ENCODE results near the gene ADH7. TPM values are rescaled to one million over a fixed set of nuclear protein-coding genes. Genes with fewer than 3 reads are reported as not detected.

The ADH7 gene
- total RNA-seq, 1 donor from 2014 or later: not detected

DNA sequence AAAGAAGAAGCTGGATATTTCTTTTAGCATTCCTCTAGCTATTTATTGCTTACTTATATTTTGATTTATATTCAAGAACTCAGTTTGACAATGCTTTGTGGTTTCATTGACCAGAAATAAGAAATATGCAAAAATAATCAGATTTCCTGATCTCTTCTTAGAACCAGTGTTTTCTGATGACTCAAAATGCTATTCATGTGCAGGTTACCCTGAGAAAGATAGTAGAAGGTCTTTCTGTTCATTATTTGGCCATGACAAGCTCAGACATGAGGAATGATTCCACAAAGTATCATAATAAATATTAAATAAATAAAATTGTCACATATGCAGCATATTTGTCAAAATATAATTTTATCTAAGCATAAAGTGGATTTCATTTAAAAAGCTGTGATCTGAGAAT lies 24.1 kb downstream of the ADH7 start:
- H3K36me3 Mint-ChIP-seq (ENCODE audit: insufficient read depth): no peaks in the 10 kb centered on the region
- H3K4me3 Mint-ChIP-seq (ENCODE audit: low read depth): no peak overlapping the region
- no peak overlapping the region for H3K27ac Mint-ChIP-seq
- peaks cover 5% of the 10 kb centered on the region for H3K4me1 Mint-ChIP-seq (ENCODE audit: low read depth)
- DNase-seq (ENCODE audit: low spot score, unreplicated experiment): no peak
- TF ChIP-seq, protein P1, sequence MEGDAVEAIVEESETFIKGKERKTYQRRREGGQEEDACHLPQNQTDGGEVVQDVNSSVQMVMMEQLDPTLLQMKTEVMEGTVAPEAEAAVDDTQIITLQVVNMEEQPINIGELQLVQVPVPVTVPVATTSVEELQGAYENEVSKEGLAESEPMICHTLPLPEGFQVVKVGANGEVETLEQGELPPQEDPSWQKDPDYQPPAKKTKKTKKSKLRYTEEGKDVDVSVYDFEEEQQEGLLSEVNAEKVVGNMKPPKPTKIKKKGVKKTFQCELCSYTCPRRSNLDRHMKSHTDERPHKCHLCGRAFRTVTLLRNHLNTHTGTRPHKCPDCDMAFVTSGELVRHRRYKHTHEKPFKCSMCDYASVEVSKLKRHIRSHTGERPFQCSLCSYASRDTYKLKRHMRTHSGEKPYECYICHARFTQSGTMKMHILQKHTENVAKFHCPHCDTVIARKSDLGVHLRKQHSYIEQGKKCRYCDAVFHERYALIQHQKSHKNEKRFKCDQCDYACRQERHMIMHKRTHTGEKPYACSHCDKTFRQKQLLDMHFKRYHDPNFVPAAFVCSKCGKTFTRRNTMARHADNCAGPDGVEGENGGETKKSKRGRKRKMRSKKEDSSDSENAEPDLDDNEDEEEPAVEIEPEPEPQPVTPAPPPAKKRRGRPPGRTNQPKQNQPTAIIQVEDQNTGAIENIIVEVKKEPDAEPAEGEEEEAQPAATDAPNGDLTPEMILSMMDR (IDR thresholded peaks at IDR 0.05; ENCODE audit: unreplicated experiment): no peak
- H3K27me3 Mint-ChIP-seq: peaks cover 7% of the 10 kb centered on the region
- no peaks in the 10 kb centered on the region for H3K9me3 Mint-ChIP-seq (ENCODE audit: low read depth)

DNA sequence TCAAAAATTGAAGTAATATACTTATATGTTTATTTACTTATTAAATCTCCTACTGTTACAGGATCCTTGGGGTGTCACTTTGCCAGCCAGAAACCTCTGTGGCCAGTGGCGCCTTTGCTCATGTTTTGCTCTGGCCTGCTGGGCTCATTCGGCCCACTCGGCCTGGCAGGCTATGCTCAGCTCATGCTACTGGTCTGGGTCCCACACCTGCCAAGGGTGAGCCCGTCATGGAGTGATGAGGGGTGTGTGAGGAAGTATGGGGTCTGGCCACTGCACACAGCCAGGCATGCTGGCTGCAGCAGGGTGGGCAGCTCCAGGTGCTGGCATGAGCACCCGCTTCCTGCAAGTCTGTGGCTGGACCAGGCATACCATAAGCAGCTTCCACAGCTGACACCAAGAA lies 25.1 kb downstream of the ADH7 start:
- H3K4me1 Mint-ChIP-seq (ENCODE audit: low read depth): peaks cover 8% of the 10 kb centered on the region
- no peak for DNase-seq (ENCODE audit: low spot score, unreplicated experiment)
- H3K9me3 Mint-ChIP-seq (ENCODE audit: low read depth): no peaks in the 10 kb centered on the region
- peaks cover 8% of the 10 kb centered on the region for H3K27me3 Mint-ChIP-seq
- H3K4me3 Mint-ChIP-seq (ENCODE audit: low read depth): no peak overlapping the region
- H3K27ac Mint-ChIP-seq: no peak overlapping the region
- TF ChIP-seq, protein P1 (IDR thresholded peaks at IDR 0.05; ENCODE audit: unreplicated experiment): no peak
- no peaks in the 10 kb centered on the region for H3K36me3 Mint-ChIP-seq (ENCODE audit: insufficient read depth)

DNA sequence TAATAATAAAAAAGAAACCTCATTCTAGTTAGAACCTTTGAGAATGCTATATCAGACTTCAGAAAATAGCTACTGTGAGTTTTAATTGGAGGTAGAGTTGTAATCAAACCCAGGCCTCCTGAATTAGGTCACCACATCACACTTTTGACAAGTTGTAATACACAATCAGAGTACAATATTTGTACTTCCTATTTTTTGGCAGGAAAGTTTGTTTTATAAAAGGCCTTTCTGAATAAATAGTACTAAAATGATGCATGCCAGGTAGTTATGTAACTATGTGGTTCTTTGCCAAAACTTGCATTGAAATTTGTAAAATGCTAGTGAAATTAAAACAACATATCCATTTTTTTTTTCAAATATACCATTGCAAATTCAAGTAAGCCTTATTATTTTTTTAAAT lies 26.8 kb downstream of the ADH7 start:
- H3K27ac Mint-ChIP-seq: no peak overlapping the region
- no peak overlapping the region for H3K4me3 Mint-ChIP-seq (ENCODE audit: low read depth)
- no peak for DNase-seq (ENCODE audit: low spot score, unreplicated experiment)
- peaks cover 17% of the 10 kb centered on the region for H3K4me1 Mint-ChIP-seq (ENCODE audit: low read depth)
- H3K36me3 Mint-ChIP-seq (ENCODE audit: insufficient read depth): no peaks in the 10 kb centered on the region
- peaks cover 8% of the 10 kb centered on the region for H3K27me3 Mint-ChIP-seq
- TF ChIP-seq, protein P1 (IDR thresholded peaks at IDR 0.05; ENCODE audit: unreplicated experiment): no peak
- no peaks in the 10 kb centered on the region for H3K9me3 Mint-ChIP-seq (ENCODE audit: low read depth)

- TF ChIP-seq, protein P1 (IDR thresholded peaks at IDR 0.05; ENCODE audit: unreplicated experiment): peak; percentile 95
- DNase-seq (ENCODE audit: low spot score, unreplicated experiment): peak; percentile 59
- Mint-ChIP-seq H3K4me3 (ENCODE audit: low read depth) (no peak overlapping the region), H3K9me3 (ENCODE audit: low read depth) (no peaks in the 10 kb centered on the region), H3K27ac (no peak overlapping the region), H3K4me1 (ENCODE audit: low read depth) (peaks cover 16% of the 10 kb centered on the region), H3K27me3 (peaks cover 8% of the 10 kb centered on the region), H3K36me3 (ENCODE audit: insufficient read depth) (no peaks in the 10 kb centered on the region)
Observed at GRCh38 chr4:99405433-99406115, 29.6 kb downstream of the ADH7 start.

DNA sequence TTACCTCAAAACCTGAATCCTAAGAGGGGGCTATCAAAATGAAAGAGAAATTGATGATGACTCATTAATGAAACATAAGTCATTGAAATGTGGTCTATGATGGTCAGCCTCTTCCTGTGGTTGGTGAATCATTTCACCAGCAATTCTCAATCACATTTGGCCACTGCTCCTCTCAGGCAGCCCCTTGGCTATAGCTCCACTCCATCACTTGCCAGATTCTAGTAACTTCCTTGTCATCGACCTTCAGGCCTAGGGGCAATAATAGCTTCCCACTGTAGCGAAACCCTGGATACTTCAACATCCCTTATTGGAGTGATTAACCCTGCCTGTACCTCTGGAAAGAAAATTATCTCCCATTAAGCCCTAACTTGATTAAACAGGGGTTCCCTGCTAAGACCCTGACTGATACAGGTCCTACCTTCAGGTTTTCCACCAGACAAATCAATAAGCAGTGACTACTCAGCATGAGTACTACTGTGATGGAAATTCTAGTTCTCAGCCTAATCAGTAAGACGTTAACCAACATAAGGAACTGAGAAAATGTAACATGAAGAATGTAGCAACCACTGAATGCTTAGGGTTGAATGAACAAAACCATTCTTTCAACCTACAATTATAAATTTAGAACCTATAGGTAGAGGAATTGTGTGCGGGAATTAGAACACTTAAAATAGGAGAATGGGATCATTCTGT lies 30.4 kb downstream of the ADH7 start:
- H3K27me3 Mint-ChIP-seq: peaks cover 8% of the 10 kb centered on the region
- no peak overlapping the region for H3K27ac Mint-ChIP-seq
- H3K4me3 Mint-ChIP-seq (ENCODE audit: low read depth): no peak overlapping the region
- DNase-seq (ENCODE audit: low spot score, unreplicated experiment): no peak
- H3K36me3 Mint-ChIP-seq (ENCODE audit: insufficient read depth): no peaks in the 10 kb centered on the region
- no peaks in the 10 kb centered on the region for H3K9me3 Mint-ChIP-seq (ENCODE audit: low read depth)
- TF ChIP-seq, protein P1 (IDR thresholded peaks at IDR 0.05; ENCODE audit: unreplicated experiment): no peak
- peaks cover 16% of the 10 kb centered on the region for H3K4me1 Mint-ChIP-seq (ENCODE audit: low read depth)
